HG03159 (cell line): ENCODE results near the gene RHPN2.

Experiments
- ATAC-seq: cut with Tn5 transposase; IDR thresholded peaks from one replicate; pipeline ENCODE4 v1.9.1; 2021; ENCODE audit warnings: mild to moderate bottlenecking, moderate library complexity; ENCODE audit not compliant: unreplicated experiment

Gene RHPN2

DNA sequence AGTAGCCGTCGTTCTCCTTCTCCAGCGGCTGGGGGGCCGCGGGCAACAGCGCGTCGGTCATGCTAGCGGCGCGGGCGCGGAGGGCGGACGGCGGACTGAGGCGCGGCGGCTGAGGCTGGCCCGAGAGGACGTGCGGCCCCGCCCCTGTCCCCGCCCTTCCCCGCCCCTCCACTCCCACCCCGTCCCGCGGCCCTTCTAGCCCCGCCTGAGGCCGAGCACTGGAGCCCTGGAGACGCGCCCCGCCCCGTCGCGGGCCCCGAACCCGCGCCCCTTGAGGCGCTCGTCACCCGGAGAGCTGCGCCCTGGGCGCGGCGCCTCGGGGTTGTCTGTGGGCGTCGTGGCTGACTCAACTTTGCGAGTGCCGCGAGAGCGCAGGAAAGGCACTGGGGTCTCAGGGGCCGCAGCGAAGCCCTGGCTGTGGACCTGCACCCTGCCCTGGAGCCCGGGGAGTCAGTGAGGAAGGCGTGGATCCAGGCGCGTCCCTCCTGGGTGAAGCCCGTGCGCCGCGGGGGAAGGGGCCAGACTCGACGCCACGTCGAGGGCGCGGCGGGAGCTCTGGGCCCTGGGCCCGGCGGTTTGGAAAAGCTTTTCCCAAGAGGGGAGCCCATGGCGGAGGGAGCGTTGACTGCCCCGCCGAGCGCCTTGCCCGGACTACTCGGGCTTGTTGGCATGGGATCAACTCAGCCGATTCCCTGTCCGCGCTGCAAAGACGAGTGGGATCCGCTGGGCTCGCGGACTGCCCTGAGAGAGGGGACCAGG lies at the start of gene RHPN2:
Gene RHPN2, minus strand, starts transcription at position 97 of the 759 bp plus-strand sequence. Its CDS starts 36 bp downstream, at position 61.
- ATAC-seq: peak; percentile 63

DNA sequence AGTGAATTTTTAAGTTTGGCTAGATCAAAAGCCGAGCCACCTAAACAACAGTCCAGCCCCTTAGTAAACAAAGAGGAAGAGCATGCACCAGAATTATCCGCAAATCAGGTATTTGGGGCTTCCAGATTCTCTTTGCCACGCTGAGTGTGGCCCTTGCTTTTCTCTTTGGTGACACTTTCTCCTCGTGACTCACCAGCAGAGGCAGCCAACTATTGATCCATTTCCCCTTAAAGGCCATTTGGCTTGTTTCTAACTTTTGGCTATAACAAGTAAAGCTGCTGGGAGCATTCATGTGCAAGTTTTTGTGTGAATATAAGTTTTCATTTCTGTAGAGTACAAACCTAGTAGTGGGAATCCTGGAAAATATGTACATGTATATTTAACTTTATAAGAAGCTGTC lies 49.6 kb upstream of the RHPN2 start:
- ATAC-seq: no peak

- ATAC-seq: no peak
Measured at GRCh38 chr19:33111587-33111986, 46.9 kb upstream of the RHPN2 start.

- no peak for ATAC-seq
Measured at GRCh38 chr19:33110137-33110910, 45.6 kb upstream of the RHPN2 start.

GRCh38 chr19:33108161-33108560 lies 43.5 kb upstream of the RHPN2 start:
- no peak for ATAC-seq

GRCh38 chr19:33102893-33103292 lies 38.2 kb upstream of the RHPN2 start:
- ATAC-seq: no peak

- ATAC-seq: no peak
Measured at GRCh38 chr19:33100894-33101644, 36.4 kb upstream of the RHPN2 start.

GRCh38 chr19:33098055-33098534 lies 33.4 kb upstream of the RHPN2 start:
- no peak for ATAC-seq

GRCh38 chr19:33096005-33096404 lies 31.3 kb upstream of the RHPN2 start:
- ATAC-seq: no peak

GRCh38 chr19:33094436-33095067 lies 29.9 kb upstream of the RHPN2 start:
- ATAC-seq: no peak

DNA sequence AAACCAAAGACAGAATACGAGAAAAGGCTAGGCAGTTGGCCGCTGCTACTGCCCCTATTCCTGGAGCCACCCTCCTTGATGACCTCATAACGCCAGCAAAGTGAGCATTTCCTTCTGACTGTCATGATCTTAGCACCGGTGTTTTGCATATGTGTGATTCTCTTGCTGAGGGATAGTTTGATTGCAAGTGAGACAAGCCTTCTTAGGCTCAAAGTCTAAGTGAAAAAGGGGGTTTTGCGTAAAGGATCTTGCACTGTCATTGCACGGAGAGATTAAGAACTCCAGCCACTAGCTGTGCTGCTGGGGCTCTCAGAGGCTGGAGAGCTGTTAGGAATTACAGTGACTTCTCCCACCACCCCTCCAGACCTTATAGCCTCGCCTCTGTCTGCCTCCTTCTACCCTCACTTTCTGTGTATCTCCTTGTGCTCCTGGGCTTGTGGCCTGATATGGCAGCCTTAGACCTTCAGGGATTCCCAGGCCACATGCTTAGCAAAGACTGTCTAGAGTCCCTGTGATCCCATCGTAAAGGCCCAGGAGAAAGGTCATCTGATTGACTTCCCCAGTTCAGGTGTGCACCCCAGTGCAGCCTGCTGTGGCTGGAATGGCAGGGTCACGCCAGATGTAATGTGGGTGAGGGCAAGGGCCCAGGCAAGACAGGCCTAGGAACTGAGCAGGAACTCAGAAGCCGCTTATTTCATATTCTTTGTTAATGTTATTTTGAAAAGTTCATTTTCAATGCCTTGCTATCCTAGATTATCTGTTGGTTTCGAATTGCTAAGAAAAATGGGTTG lies 28.9 kb upstream of the RHPN2 start:
- no peak for ATAC-seq

DNA sequence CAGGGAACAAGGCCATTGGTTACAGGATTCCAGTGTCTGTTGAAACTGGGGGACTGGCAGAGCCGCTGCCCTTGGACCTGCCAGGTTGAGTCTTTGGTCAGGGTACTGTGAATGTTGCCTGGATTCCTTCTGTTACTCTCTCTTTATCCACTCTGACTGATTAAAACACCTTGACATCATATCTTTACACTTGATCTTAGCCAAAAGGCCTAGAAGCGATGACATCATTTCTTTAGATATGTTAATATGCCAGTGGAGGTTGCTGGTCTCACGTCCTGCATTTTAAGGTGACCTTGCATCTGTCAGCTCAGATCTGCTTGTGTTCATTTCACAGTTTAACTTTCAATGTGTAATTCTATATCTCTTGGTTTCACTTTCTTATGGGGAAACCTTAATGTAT lies 25.5 kb upstream of the RHPN2 start:
- ATAC-seq: no peak

DNA sequence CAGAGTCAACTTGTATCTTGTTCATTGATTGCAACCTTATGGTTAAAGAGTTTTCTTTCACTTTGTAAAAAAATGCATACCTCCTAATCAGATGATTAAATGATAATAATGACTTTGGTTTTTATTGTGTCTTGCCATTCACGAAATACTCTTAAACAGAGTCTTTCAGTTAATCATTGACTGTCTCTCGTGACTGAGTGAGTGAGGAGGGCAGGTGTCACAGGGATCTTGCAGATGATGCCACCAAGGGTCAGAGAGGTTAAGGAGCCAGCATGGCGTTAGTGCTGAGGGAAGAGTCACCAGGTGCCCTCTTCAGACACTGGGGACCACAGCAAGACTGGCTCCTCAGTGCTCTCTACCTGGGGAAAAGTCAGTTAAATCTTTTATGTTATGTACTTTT lies 24.3 kb upstream of the RHPN2 start:
- ATAC-seq: no peak

DNA sequence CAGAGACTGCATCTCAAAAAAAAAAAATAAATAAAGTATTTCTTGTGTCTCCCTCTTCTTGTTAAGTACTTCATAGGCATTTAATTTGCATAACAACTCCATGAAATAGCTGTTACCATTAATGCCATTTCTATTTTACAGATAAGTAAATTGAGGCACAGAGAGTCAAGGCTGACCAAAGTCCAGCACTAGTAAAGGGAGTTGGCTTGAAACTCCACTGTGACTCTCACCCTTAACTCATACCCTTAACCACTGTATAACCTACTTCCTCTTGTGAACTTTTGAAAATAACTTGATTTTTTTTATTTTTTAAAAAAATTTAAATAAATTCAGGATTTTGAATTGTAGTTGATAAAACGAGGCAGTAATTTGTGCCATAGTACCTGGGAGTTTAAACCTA lies 22.3 kb upstream of the RHPN2 start:
- ATAC-seq: no peak

DNA sequence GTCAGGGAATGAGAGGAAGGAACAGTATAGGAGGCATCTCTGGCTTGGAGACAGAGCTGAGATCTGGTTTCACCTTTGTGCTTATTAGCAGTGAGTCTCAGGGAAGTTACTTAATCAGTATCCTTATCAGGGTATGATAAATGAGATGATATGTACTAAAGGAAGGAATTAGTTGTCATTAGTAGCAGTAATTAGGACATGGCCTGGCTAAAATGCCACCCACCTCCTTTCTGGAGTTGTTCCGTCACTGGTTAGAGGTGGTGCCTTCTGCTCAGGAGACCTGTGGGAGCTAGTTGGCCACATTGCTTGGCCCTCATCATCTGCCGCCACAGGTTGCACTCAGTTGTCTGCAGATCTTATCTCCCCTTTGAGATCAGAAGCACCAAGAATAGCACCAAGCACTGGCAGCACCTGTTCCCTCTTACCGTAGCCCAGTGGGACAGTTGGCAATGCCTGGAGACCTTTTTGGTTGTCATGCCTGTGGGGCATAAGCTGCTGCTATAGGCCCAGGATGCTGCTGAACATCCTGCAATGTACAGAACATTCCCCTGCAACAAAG lies 21.0 kb upstream of the RHPN2 start:
- ATAC-seq: no peak

DNA sequence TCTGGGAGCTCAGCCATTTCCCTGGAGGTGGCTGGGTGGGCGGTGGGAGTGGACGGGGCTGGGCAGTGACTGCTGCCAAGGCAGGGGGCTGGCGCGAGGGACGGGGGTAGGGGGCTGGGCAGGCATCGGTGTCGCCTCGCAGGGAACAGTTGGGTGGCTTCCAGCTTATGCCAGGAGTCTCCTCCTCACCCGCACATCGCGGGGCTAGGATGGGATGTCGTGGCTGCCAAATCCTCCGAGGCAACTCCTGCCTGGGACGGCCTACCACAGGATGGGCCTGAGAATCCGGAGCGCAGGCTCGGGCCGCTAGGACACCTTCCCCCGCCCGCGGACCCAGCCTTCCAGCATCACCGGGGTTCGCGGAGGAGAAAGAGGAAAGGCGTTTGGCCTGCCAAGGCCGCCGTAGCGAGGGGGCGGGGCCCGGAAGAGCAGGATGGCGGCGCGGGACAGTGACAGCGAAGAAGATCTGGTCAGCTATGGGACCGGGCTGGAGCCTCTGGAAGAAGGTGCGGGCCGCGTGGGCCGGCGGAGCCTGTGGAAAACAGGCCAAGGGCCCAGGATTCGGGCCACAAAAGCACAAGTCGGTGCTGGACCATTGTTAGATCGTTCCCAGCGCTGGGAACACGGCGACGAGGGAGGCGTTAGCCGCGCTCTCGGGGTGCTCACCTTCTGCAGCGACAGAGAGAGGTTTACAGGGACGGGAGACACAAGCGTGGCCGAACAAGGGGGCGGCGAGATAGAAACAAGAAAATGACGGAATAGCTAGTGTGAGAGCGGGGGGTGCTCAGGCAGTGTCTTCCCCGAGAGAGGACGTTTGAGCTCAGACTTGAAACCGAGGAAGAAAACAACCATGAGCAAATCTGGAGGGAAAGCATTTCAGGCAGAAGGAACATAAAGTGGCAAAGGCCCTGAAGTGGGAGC lies 16.3 kb upstream of the RHPN2 start, which contains the start of gene GPATCH1:
Gene GPATCH1, plus strand, starts transcription at position 421 of the 921 bp plus-strand sequence. Its CDS starts 13 bp downstream, at position 434.
- peak; percentile 76 for ATAC-seq

DNA sequence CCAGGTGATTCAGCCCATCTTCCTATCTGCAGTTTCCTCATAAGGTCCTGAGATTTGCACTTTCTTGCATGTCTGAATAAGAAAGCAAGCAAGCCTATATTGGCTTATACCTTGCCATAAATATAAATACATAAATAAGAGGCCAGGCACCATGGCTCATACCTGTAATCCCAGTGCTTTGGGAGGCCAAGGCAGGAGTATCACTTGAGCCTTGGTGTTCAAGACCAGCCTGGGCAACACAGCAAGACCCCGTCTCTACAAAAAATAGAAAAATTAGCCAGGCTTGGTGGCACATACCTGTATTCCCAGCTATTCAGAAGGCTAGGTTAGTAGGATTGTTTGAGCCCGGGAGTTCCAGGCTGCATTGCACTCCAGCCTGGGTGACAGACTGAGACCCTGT lies 10.8 kb upstream of the RHPN2 start:
- ATAC-seq: no peak

DNA sequence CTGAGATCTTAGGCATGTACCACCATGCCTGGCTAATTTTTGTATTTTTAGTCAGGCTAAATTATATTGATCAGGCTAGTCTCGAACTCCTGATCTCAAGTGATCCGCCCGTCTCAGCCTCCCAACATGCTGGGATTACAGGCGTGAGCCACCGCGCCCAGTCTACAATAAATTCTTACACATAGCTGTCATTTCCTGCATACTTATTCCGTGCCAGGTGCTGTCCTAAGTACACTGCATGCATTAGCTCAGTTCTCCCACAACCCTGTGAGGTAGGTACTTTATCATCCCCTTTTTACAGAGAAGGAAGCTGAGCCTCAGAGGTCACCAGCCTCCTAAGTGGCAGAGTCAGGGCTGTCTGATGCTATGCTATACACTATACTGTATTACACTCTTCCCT lies 7.2 kb upstream of the RHPN2 start:
- ATAC-seq: no peak

DNA sequence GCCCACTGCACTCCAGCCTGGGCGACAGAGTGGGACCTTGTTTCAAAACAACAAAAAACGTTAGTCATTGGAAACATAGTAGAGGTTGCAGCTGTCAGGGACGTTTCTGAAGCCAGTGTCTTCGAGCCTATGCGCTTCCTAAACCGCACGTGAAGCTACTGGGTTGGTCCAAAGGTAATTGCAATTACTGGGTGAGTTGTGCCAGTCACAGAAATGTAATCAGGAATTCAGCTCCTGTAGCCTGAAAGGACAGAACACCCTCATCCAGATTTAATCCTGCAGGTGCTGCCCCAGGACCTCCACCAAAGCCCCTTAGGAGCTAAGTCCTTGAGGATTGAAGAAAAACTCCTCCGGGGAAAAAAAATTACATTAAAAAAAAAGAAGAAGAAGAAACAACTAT lies 2.4 kb upstream of the RHPN2 start:
- no peak for ATAC-seq
